Pancreas (tissue), 10 donors: Measurements from ENCODE around the gene ANKRD42. TPM values are rescaled to one million over a fixed set of nuclear protein-coding genes. Genes with fewer than 3 reads are reported as not detected.
A peak's percentile ranks its signal among the peaks of the same experiment; 100 is the strongest.

Experiments
- ATAC-seq, 4 donors: fragments of 200-7000 bp; cut with Tn5 transposase; one replicate each; pipeline versions ENCODE4 v1.8.0 to v1.9.1; 2020; ENCODE audit warnings: mild to moderate bottlenecking in 4 of 4, moderate library complexity in 4 of 4
- DNase-seq, 6 donors: peaks; one replicate each; pipeline ENCODE4 v3.0.0-alpha.2; 2020
- FAIRE-seq: peaks from 2 replicates; lab custom pipeline; 2012; peaks lifted over from hg19 to GRCh38; lab: Jason Lieb, UNC
- H3K27ac ChIP-seq, 4 donors: fragments of 200-600 bp; sonication (generic); 1 replicate in 3 of 4; 2 replicates in 1 of 4; pipeline versions ENCODE4 v1.5.0 to v1.8.0; 2020
- H3K27me3 ChIP-seq, 4 donors: fragments of 200-600 bp; one replicate each; pipeline ENCODE4 v1.8.0; 2021
- H3K36me3 ChIP-seq, 3 donors: fragments of 200-600 bp; sonication (generic) in 1 of 3; one replicate each; pipeline versions ENCODE4 v1.5.0 to v1.8.0; 2020 to 2021
- H3K4me1 ChIP-seq, 3 donors: fragments of 200-600 bp; one replicate each; pipeline ENCODE4 v1.8.0; 2021
- H3K4me3 ChIP-seq, 4 donors: fragments of 200-600 bp; sonication (generic) in 2 of 4; one replicate each; pipeline versions ENCODE4 v1.5.0 to v1.8.0; 2020 to 2021
- H3K9me3 ChIP-seq, 4 donors: fragments of 200-600 bp; one replicate each; pipeline ENCODE4 v1.8.0; 2021
- WGBS, 2 donors: extraction: QIAGEN DNeasy Blood & Tissue Kit; methylation state at CpG; one replicate each; pipeline ENCODE4 v1.1.7; 2013; 5-methylcytosine and 5-hydroxymethylcytosine counted together
- intact Hi-C, 3 donors: fragments of 100-400 bp; cut with DNase I; formaldehyde crosslinking; loops; one replicate each; pipeline versions ENCODE4 v1.11.1 to v1.14.2; 2022
- polyA plus RNA-seq, 2 donors: library from polyadenylated mRNA; stranded (reverse); fragments of 200-250 nt; gene quantifications; one replicate each; pipeline ENCODE4 v1.2.3, GENCODE V29; 2013
- total RNA-seq, 6 donors: library from RNA; stranded (reverse); fragmentation: NEBNext Ultra II Directional in 4 of 6; extraction: Animal tissue kit (Norgen Biotek cat#: 25700) in 4 of 6; gene quantifications; one replicate each; pipeline versions ENCODE4 v1.2.1 to v1.2.4, GENCODE V29; 2021 to 2023
- TF ChIP-seq, protein P1 (sequence below), 4 donors: fragments of 200-600 bp; sonication (generic) in 3 of 4; IDR thresholded peaks; one replicate each; pipeline versions ENCODE4 v1.5.0 to v1.8.0; 2021; ENCODE audit warnings: antibody characterized with exemption in 4 of 4
- donor health status: healthy with polysubstance abuse.
- donor health status: DM: no; HTN: no; CAD: no; lungs with moderate emphysema.
- donor health status: DM: no; HTN: no; CAD: no.
- donor health status: control.
- donor health status: control.
- donor health status: Bipolar disorder and iron deficiency.
- donor health status: DM: yes; HTN: yes; CAD: no.
- donor health status: DM: no; HTN: no; CAD: no.
- donor health status: DM: no; HTN: no; CAD: no.
- donor health status: DM: yes; HTN: yes; CAD: no.

Gene ANKRD42
- total and polyA plus RNA-seq, 8 donors: 3.5 to 8.1 (median 5.3) TPM

DNA sequence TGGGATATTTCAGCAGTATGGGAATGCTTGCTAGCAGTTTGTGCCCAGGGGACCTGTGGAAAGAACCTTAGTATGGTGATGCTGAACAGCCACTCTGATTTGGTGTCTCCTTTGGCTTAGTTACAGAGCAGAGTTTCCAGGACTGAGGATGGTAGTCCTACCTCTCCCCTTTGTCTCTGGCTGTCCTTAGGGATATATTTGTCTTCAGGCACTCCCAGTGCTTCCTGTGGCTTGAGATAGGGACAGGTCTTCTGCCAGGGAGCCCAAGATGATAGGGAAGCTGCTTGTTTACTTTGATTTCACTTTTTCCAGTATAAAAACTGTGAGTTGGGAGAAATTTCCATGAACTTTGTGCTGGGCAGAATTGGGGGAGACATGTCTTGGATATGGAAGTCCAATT, 28.2 kb downstream of the ANKRD42 start:
- no peak for DNase-seq
- H3K27me3 ChIP-seq: no peaks in the 10 kb centered on the region
- H3K36me3 ChIP-seq: no peaks in the 10 kb centered on the region
- ATAC-seq: no peak
- H3K4me3 ChIP-seq: no peak overlapping the region
- H3K9me3 ChIP-seq: no peaks in the 10 kb centered on the region
- FAIRE-seq: no peak
- H3K27ac ChIP-seq: no peak overlapping the region
- intact Hi-C loops: no loop called here
- H3K4me1 ChIP-seq: no peaks in the 10 kb centered on the region
- TF ChIP-seq, protein P1, sequence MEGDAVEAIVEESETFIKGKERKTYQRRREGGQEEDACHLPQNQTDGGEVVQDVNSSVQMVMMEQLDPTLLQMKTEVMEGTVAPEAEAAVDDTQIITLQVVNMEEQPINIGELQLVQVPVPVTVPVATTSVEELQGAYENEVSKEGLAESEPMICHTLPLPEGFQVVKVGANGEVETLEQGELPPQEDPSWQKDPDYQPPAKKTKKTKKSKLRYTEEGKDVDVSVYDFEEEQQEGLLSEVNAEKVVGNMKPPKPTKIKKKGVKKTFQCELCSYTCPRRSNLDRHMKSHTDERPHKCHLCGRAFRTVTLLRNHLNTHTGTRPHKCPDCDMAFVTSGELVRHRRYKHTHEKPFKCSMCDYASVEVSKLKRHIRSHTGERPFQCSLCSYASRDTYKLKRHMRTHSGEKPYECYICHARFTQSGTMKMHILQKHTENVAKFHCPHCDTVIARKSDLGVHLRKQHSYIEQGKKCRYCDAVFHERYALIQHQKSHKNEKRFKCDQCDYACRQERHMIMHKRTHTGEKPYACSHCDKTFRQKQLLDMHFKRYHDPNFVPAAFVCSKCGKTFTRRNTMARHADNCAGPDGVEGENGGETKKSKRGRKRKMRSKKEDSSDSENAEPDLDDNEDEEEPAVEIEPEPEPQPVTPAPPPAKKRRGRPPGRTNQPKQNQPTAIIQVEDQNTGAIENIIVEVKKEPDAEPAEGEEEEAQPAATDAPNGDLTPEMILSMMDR (IDR thresholded peaks at IDR 0.05): no peak

- H3K4me3 ChIP-seq: no peak overlapping the region
- no peaks in the 10 kb centered on the region for H3K4me1 ChIP-seq
- 89 to 100% methylated on average over 1 of the region's 1 CpG for WGBS, 2 donors
- TF ChIP-seq, protein P1 (IDR thresholded peaks at IDR 0.05): no peak
- no peak for ATAC-seq
- DNase-seq: no peak
- no peaks in the 10 kb centered on the region for H3K36me3 ChIP-seq
- intact Hi-C loops: no loop called here
- H3K27ac ChIP-seq: no peak overlapping the region
- no peak for FAIRE-seq
- no peaks in the 10 kb centered on the region for H3K27me3 ChIP-seq
- no peaks in the 10 kb centered on the region for H3K9me3 ChIP-seq
Measured at GRCh38 chr11:83222499-83222898, 29.0 kb downstream of the ANKRD42 start.

GRCh38 chr11:83223457-83223856, 29.9 kb downstream of the ANKRD42 start:
- no peak overlapping the region for H3K27ac ChIP-seq
- WGBS, 2 donors: 93 to 100% methylated on average over 2 of the region's 2 CpGs
- DNase-seq (no peak), FAIRE-seq (no peak), ATAC-seq (no peak)
- H3K9me3 ChIP-seq: no peaks in the 10 kb centered on the region
- no peaks in the 10 kb centered on the region for H3K4me1 ChIP-seq
- H3K4me3 ChIP-seq: no peak overlapping the region
- TF ChIP-seq, protein P1 (IDR thresholded peaks at IDR 0.05): no peak
- H3K27me3 ChIP-seq: no peaks in the 10 kb centered on the region
- H3K36me3 ChIP-seq: no peaks in the 10 kb centered on the region
- intact Hi-C loops: no loop called here

GRCh38 chr11:83235825-83236224, 42.3 kb downstream of the ANKRD42 start:
- TF ChIP-seq, protein P1 (IDR thresholded peaks at IDR 0.05): no peak
- Histone ChIP-seq H3K27ac (no peak overlapping the region), H3K4me1 (peaks cover 9 to 11% (median 10%) of the 10 kb centered on the region in 3 donors), H3K36me3 (no peaks in the 10 kb centered on the region), H3K4me3 (no peak overlapping the region), H3K9me3 (no peaks in the 10 kb centered on the region), H3K27me3 (no peaks in the 10 kb centered on the region)
- intact Hi-C loops: no loop called here
- no peak for FAIRE-seq
- peak in 3 of 4 donors; percentile 65 to 86 (median 72) for ATAC-seq
- no peak for DNase-seq
- WGBS, 2 donors: 8% methylated on average over 1 of the region's 1 CpG

GRCh38 chr11:83238111-83238510, 44.6 kb downstream of the ANKRD42 start:
- H3K36me3 ChIP-seq: no peaks in the 10 kb centered on the region
- H3K27me3 ChIP-seq: no peaks in the 10 kb centered on the region
- peaks cover 9 to 11% (median 10%) of the 10 kb centered on the region in 3 donors for H3K4me1 ChIP-seq
- ATAC-seq (no peak), FAIRE-seq (no peak), DNase-seq (no peak)
- TF ChIP-seq, protein P1 (IDR thresholded peaks at IDR 0.05): no peak
- no peak overlapping the region for H3K4me3 ChIP-seq
- H3K27ac ChIP-seq: no peak overlapping the region
- 49 to 66% methylated on average over 3 of the region's 3 CpGs for WGBS, 2 donors
- no peaks in the 10 kb centered on the region for H3K9me3 ChIP-seq
- intact Hi-C loops: no loop called here
